ENCODE results near the gene RD3L. TPM values are rescaled to one million over a fixed set of nuclear protein-coding genes. Genes with fewer than 3 reads are reported as not detected.

Gene RD3L
- total RNA-seq, 3 donors from 2014 or later = not detected

GRCh38 chr14:103898711-103899110 lies 43.6 kb downstream of the RD3L start:
- DNase-seq (peak in 2 of 3 donors; percentile 58 to 66), ATAC-seq (peak; percentile 16)
- H3K9me3 ChIP-seq = no peaks in the 10 kb centered on the region
- no peaks in the 10 kb centered on the region for H3K36me3 ChIP-seq (ENCODE audit: low read depth)
- intact Hi-C loops (cut with DNase I, micrococcal nuclease) = no loop called here
- H3K4me1 ChIP-seq (ENCODE audit: low read depth) = peaks cover 46% of the 10 kb centered on the region
- no peak overlapping the region for H3K4me3 ChIP-seq
- no peak for TF ChIP-seq CTCF (IDR thresholded peaks at IDR 0.05)

GRCh38 chr14:103898204-103898603 lies 44.1 kb downstream of the RD3L start:
- H3K4me1 ChIP-seq (ENCODE audit: low read depth) = peaks cover 46% of the 10 kb centered on the region
- TF ChIP-seq CTCF (IDR thresholded peaks at IDR 0.05) = no peak
- intact Hi-C loops (cut with DNase I, micrococcal nuclease) = no loop called here

GRCh38 chr14:103897075-103897947 lies 45.0 kb downstream of the RD3L start:
- no peak overlapping the region for H3K4me3 ChIP-seq
- no peaks in the 10 kb centered on the region for H3K36me3 ChIP-seq (ENCODE audit: low read depth)
- H3K4me1 ChIP-seq (ENCODE audit: low read depth) = peaks cover 46% of the 10 kb centered on the region
- intact Hi-C loops (cut with DNase I, micrococcal nuclease) = no loop called here
- peak; percentile 89 to 91 (median 91) for DNase-seq
- TF ChIP-seq CTCF (IDR thresholded peaks at IDR 0.05) = no peak
- H3K9me3 ChIP-seq = no peaks in the 10 kb centered on the region
- ATAC-seq = peak; percentile 85

More at GRCh38 chr14:103898204-103898603, 44.1 kb downstream of the RD3L start:
- ATAC-seq = no peak
- peak in 2 of 3 donors; percentile 12 to 27 for DNase-seq
- no peak overlapping the region for H3K4me3 ChIP-seq
- H3K36me3 ChIP-seq (ENCODE audit: low read depth) = no peaks in the 10 kb centered on the region
- no peaks in the 10 kb centered on the region for H3K9me3 ChIP-seq

- ATAC-seq (no peak), DNase-seq (peak in 1 of 3 donors; percentile 38)
- TF ChIP-seq CTCF (IDR thresholded peaks at IDR 0.05) = no peak
- Histone ChIP-seq H3K9me3 (no peaks in the 10 kb centered on the region), H3K4me3 (no peak overlapping the region), H3K4me1 (ENCODE audit: low read depth) (peaks cover 46% of the 10 kb centered on the region), H3K36me3 (ENCODE audit: low read depth) (no peaks in the 10 kb centered on the region)
- intact Hi-C loops (cut with DNase I, micrococcal nuclease) = no loop called here
These were observed 45.8 kb downstream of the RD3L start for GRCh38 chr14:103896578-103896977.

GRCh38 chr14:103894723-103895059 lies 47.6 kb downstream of the RD3L start:
- ATAC-seq (peak; percentile 18), DNase-seq (peak in 1 of 3 donors; percentile 67)
- Histone ChIP-seq H3K9me3 (no peaks in the 10 kb centered on the region), H3K4me1 (ENCODE audit: low read depth) (peaks cover 51% of the 10 kb centered on the region), H3K36me3 (ENCODE audit: low read depth) (no peaks in the 10 kb centered on the region), H3K4me3 (no peak overlapping the region)
- intact Hi-C loops (cut with DNase I, micrococcal nuclease) = no loop called here
- no peak for TF ChIP-seq CTCF (IDR thresholded peaks at IDR 0.05)

Data from mucosa of descending colon (tissue), 3 donors.